A549 (cell line): ENCODE measurements around the gene FAM241B. TPM values are rescaled to one million over a fixed set of nuclear protein-coding genes. Genes with fewer than 3 reads are reported as not detected.

Experiments
- ATAC-seq, 2 experiments: fragments of 200-7000 bp in 1 of 2; fragments of >200 bp in 1 of 2; cut with Nextera tagmentation in 1 of 2; cut with Tn5 transposase in 1 of 2; 3 replicates each; pipeline versions ENCODE4 v1.8.0 to v1.9.1; 2018 to 2020; ENCODE audit warnings: mild to moderate bottlenecking in 1 of 2, moderate library complexity in 1 of 2
- CTCF ChIA-PET: fragments of 300-600 bp; sonication (Branson Sonifier 250); formaldehyde crosslinking; extraction: SDS; loops from one replicate; lab custom pipeline; 2021; ENCODE audit warnings: antibody characterized with exemption, inconsistent platforms; lab: Yijun Ruan, JAX
- POLR2A ChIA-PET: fragments of 350-600 bp; formaldehyde crosslinking; extraction: SDS; loops from one replicate; lab custom pipeline; 2021; ENCODE audit warnings: antibody characterized with exemption, inconsistent platforms; lab: Yijun Ruan, JAX
- DNase-seq, 2 experiments: peaks; one replicate each; pipeline versions ENCODE4 v3.0.0 to v3.0.0-alpha.2; 2011 to 2016; ENCODE audit warnings: low read depth in 1 of 2, low spot score in 1 of 2
- FAIRE-seq: peaks from 2 replicates; lab custom pipeline; 2011; peaks lifted over from hg19 to GRCh38; lab: Jason Lieb, UNC
- H3K27ac ChIP-seq, 2 experiments: fragments of >200 bp; sonication (Bioruptor Twin); formaldehyde crosslinking; 3 replicates each; pipeline ENCODE4 v1.5.1; 2016 to 2017
- H3K4me1 ChIP-seq: fragments of >200 bp; sonication (Bioruptor Twin); formaldehyde crosslinking; 3 replicates; pipeline ENCODE4 v1.6.1; 2016
- H3K4me2 ChIP-seq: fragments of >200 bp; sonication (Bioruptor Twin); formaldehyde crosslinking; 3 replicates; pipeline ENCODE4 v1.6.1; 2016
- H3K4me3 ChIP-seq: fragments of >200 bp; sonication (Bioruptor Twin); formaldehyde crosslinking; 3 replicates; pipeline ENCODE4 v1.5.1; 2016
- H3K9me3 ChIP-seq: fragments of >200 bp; sonication (Bioruptor Twin); formaldehyde crosslinking; 3 replicates; pipeline ENCODE4 v1.6.1; 2016
- BCL3 ChIP-seq: fragments of >200 bp; sonication (Bioruptor Twin); formaldehyde crosslinking; IDR thresholded peaks from 3 replicates; pipeline ENCODE4 v1.6.1; 2016
- BHLHE40 ChIP-seq: IDR thresholded peaks from 2 replicates; pipeline ENCODE4 v1.6.1; 2012; ENCODE audit warnings: low read depth, low read length, inconsistent platforms
- CTCF ChIP-seq: fragments of >200 bp; sonication (Bioruptor Twin); formaldehyde crosslinking; IDR thresholded peaks from 3 replicates; pipeline ENCODE4 v1.5.1; 2016
- E2F6 ChIP-seq: IDR thresholded peaks from 2 replicates; pipeline ENCODE4 v1.6.1; 2012; ENCODE audit warnings: low read depth, borderline replicate concordance
- EHF ChIP-seq: fragments of 250-450 bp; sonication (Bioruptor Pico); IDR thresholded peaks from 2 replicates; pipeline ENCODE4 v1.5.0; 2020; ENCODE audit warnings: mild to moderate bottlenecking
- EHMT2 ChIP-seq: fragments of 200-600 bp; sonication (generic); IDR thresholded peaks from 2 replicates; pipeline ENCODE4 v1.6.1; 2016; ENCODE audit warnings: antibody characterized with exemption, low read depth, mild to moderate bottlenecking, moderate library complexity
- FOSB ChIP-seq: fragments of 250-450 bp; sonication (Bioruptor Pico); IDR thresholded peaks from 2 replicates; pipeline ENCODE4 v1.5.0; 2020; ENCODE audit warnings: mild to moderate bottlenecking, moderate library complexity
- FOSL2 ChIP-seq, 2 experiments: fragments of 450-650 bp in 1 of 2; fragments of >200 bp in 1 of 2; sonication (Bioruptor Twin) in 1 of 2; formaldehyde crosslinking; IDR thresholded peaks; 2 replicates each; pipeline versions ENCODE4 v1.5.0 to v1.6.1; 2016 to 2020; ENCODE audit warnings: mild to moderate bottlenecking in 1 of 2, moderate library complexity in 1 of 2
- GATA3 ChIP-seq: IDR thresholded peaks from 2 replicates; pipeline ENCODE4 v1.6.1; 2012; ENCODE audit warnings: borderline replicate concordance
- HDAC2 ChIP-seq: fragments of 200-600 bp; sonication (generic); IDR thresholded peaks from 2 replicates; pipeline ENCODE4 v1.6.1; 2016
- KDM1A ChIP-seq: fragments of 200-600 bp; sonication (generic); IDR thresholded peaks from 2 replicates; pipeline ENCODE4 v1.6.1; 2016; ENCODE audit warnings: low read depth, mild to moderate bottlenecking
- KDM5A ChIP-seq: fragments of 200-600 bp; sonication (generic); IDR thresholded peaks from 2 replicates; pipeline ENCODE4 v1.6.1; 2016; ENCODE audit warnings: antibody characterized with exemption, mild to moderate bottlenecking
- MAX ChIP-seq: IDR thresholded peaks from 2 replicates; pipeline ENCODE4 v1.6.1; 2012
- MAZ ChIP-seq: fragments of 150-350 bp; IDR thresholded peaks from 2 replicates; pipeline ENCODE4 v1.6.1; 2014; ENCODE audit warnings: antibody characterized with exemption, low read depth, low read length, borderline replicate concordance
- NR3C1 ChIP-seq: fragments of >200 bp; sonication (Bioruptor Twin); formaldehyde crosslinking; IDR thresholded peaks from 3 replicates; pipeline ENCODE4 v1.6.1; 2017
- PHF8 ChIP-seq: fragments of 200-600 bp; sonication (generic); IDR thresholded peaks from 2 replicates; pipeline ENCODE4 v1.6.1; 2016; ENCODE audit warnings: low read depth, mild to moderate bottlenecking, antibody characterized with exemption, moderate library complexity, borderline replicate concordance
- POLR2A ChIP-seq: IDR thresholded peaks from 2 replicates; pipeline ENCODE4 v1.6.1; 2012; ENCODE audit warnings: mild to moderate bottlenecking, low read length
- POLR2AphosphoS2 ChIP-seq: conservative IDR thresholded peaks from 2 replicates; pipeline ENCODE4 v1.6.1; 2012; ENCODE audit warnings: low read length, improper control_type of control experiment, inconsistent platforms
- RARB ChIP-seq: fragments of 250-450 bp; sonication (Bioruptor Pico); IDR thresholded peaks from 2 replicates; pipeline ENCODE4 v1.8.0; 2021; ENCODE audit warnings: mild to moderate bottlenecking, moderate library complexity
- RFX5 ChIP-seq: fragments of 450-650 bp; IDR thresholded peaks from 2 replicates; pipeline ENCODE4 v1.7.1; 2014; ENCODE audit warnings: antibody characterized with exemption, mild to moderate bottlenecking, moderate library complexity
- TP53 ChIP-seq: fragments of 250-450 bp; sonication (Bioruptor Pico); IDR thresholded peaks from 2 replicates; pipeline ENCODE4 v1.5.0; 2021; ENCODE audit warnings: mild to moderate bottlenecking, moderate library complexity
- USF2 ChIP-seq: fragments of 450-650 bp; IDR thresholded peaks from 2 replicates; pipeline ENCODE4 v1.6.1; 2014; ENCODE audit warnings: antibody characterized with exemption
- ZFP36 ChIP-seq: fragments of 450-650 bp; IDR thresholded peaks from 2 replicates; pipeline ENCODE4 v1.6.1; 2014; ENCODE audit warnings: borderline replicate concordance; ENCODE audit not compliant: partially characterized antibody
- ZNF302 ChIP-seq: fragments of 250-450 bp; sonication (Bioruptor Pico); IDR thresholded peaks from 2 replicates; pipeline ENCODE4 v1.9.0; 2021; ENCODE audit warnings: inconsistent platforms, mild to moderate bottlenecking, moderate library complexity
- WGBS: methylation state at CpG from one replicate; pipeline ENCODE4 v1.1.6; 2017; ENCODE audit errors: missing lambda C conversion rate; 5-methylcytosine and 5-hydroxymethylcytosine counted together
- polyA plus RNA-seq, 4 experiments: library from polyadenylated mRNA; depleted of rRNA in 3 of 4; stranded (reverse); fragments of >200 nt; fragmentation: RNase III in 1 of 4; extraction: RNeasy Plus Mini Kit Qiagen cat#74134 plus additional on column Dnase treatment in 1 of 4; gene quantifications; 2 replicates in 3 of 4; 3 replicates in 1 of 4; pipeline ENCODE4 v1.2.3, GENCODE V29; 2011 to 2017

FAM241B gene
- polyA plus RNA-seq, 2 of the 4 experiments (the other 2 are of a cell fraction): 22.8 to 23.8 TPM

- TF ChIP-seq CTCF: no peak
These were observed 30.2 kb downstream of the FAM241B start (continued) for GRCh38 chr10:69660296-69660695.

GRCh38 chr10:69661414-69662172, 31.5 kb downstream of the FAM241B start:
- no peak overlapping the region for H3K27ac ChIP-seq
- no peaks in the 10 kb centered on the region for H3K9me3 ChIP-seq
- no peaks in the 10 kb centered on the region for H3K4me1 ChIP-seq
- H3K4me2 ChIP-seq: no peak overlapping the region
- no peak overlapping the region for H3K4me3 ChIP-seq
- CTCF ChIA-PET: interaction anchor here (0.9 to 26.8 kb wide), 9 partner anchors 8 to 253 kb away, joined by 3 to 331 read pairs (median 4); no protein-coding TSS in a partner anchor
- FAIRE-seq (no peak), DNase-seq (no peak), ATAC-seq (no peak)
- WGBS: 34% methylated on average over 4 of the region's 4 CpGs
- no peak for TF ChIP-seq POLR2A
- TF ChIP-seq NR3C1: no peak
- TF ChIP-seq EHMT2: no peak
- no peak for TF ChIP-seq HDAC2
- TF ChIP-seq ZNF302 (CRISPR knock-in tag): no peak
- no peak for TF ChIP-seq BHLHE40
- no peak for TF ChIP-seq FOSB (CRISPR knock-in tag)
- TF ChIP-seq MAX: no peak
- TF ChIP-seq TP53 (CRISPR knock-in tag): no peak
- TF ChIP-seq RFX5: no peak
- no peak for TF ChIP-seq ZFP36
- TF ChIP-seq FOSL2 (IDR thresholded peaks at IDR 0.05): no peak
- no peak for TF ChIP-seq FOSL2 (CRISPR knock-in tag; IDR thresholded peaks at IDR 0.05)
- TF ChIP-seq EHF: no peak
- no peak for TF ChIP-seq KDM1A
- no peak for TF ChIP-seq KDM5A
- TF ChIP-seq BCL3: no peak
- POLR2A ChIA-PET: no interaction called here

GRCh38 chr10:69662173-69662877, 32.3 kb downstream of the FAM241B start:
- ChIA-PET POLR2A (no interaction called here), CTCF (interaction anchor here (0.9 to 26.8 kb wide), 8 partner anchors 9 to 254 kb away, joined by 3 to 331 read pairs (median 4); no protein-coding TSS in a partner anchor)
- TF ChIP-seq EHMT2: no peak
- TF ChIP-seq PHF8: no peak
- no peak for TF ChIP-seq GATA3
- TF ChIP-seq ZFP36: no peak
- TF ChIP-seq BHLHE40: no peak
- TF ChIP-seq USF2: no peak
- no peak for TF ChIP-seq RARB
- no peak for TF ChIP-seq POLR2AphosphoS2
- no peak for TF ChIP-seq E2F6
- no peak for TF ChIP-seq MAZ
- ATAC-seq (no peak), DNase-seq (no peak), FAIRE-seq (no peak)
- no peak overlapping the region for H3K27ac ChIP-seq
- no peak overlapping the region for H3K4me2 ChIP-seq
- H3K9me3 ChIP-seq: no peaks in the 10 kb centered on the region
- WGBS: 63% methylated on average over 11 of the region's 11 CpGs
- H3K4me1 ChIP-seq: no peaks in the 10 kb centered on the region
- H3K4me3 ChIP-seq: no peak overlapping the region
